Measurements from ENCODE around the gene CCT7. TPM values are rescaled to one million over a fixed set of nuclear protein-coding genes. Genes with fewer than 3 reads are reported as not detected.

The CCT7 gene
- total and polyA plus RNA-seq, 10 of the 15 experiments (the other 5 are each of a cell fraction or from before 2014, with no cell fraction given), result 206 to 598 (median 486) TPM

DNA sequence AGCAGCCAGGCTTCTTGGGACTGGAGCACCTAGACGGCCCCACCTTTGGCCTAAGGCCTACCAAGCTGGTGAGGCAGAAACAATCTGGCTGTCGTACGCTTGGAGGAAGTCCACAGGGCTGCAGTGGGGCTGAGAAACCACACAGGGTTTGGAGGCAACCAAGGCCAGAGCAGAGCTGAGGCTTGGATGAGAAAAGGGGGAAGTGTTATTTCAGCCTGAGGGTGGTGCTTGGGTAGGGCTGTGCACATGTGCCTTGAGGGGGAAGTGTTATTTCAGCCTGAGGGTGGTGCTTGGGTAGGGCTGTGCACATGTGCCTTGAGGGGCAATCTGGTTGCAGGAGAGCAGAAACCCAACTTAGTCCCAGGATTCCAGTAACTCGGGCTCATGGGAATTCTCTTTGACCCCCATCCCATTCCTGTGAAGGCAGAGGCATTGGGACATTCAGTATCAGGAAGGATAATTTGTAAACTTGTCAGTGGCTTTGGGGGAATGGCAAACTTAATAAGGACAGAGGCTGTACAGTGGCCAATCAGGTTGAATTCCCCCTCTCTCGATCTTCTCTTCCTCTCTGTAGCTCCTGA, 51.1 kb downstream of the CCT7 start (continued):
- TF ChIP-seq, protein P1, sequence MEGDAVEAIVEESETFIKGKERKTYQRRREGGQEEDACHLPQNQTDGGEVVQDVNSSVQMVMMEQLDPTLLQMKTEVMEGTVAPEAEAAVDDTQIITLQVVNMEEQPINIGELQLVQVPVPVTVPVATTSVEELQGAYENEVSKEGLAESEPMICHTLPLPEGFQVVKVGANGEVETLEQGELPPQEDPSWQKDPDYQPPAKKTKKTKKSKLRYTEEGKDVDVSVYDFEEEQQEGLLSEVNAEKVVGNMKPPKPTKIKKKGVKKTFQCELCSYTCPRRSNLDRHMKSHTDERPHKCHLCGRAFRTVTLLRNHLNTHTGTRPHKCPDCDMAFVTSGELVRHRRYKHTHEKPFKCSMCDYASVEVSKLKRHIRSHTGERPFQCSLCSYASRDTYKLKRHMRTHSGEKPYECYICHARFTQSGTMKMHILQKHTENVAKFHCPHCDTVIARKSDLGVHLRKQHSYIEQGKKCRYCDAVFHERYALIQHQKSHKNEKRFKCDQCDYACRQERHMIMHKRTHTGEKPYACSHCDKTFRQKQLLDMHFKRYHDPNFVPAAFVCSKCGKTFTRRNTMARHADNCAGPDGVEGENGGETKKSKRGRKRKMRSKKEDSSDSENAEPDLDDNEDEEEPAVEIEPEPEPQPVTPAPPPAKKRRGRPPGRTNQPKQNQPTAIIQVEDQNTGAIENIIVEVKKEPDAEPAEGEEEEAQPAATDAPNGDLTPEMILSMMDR (IDR thresholded peaks at IDR 0.05 in 2 of 3, conservative IDR thresholded peaks at IDR 0.05 in 1 of 3; ENCODE audit: control insufficient read depth in 2 of 3, extremely low read depth in 1 of 3, insufficient read depth in 1 of 3, low read depth in 3 of 3, low read length in 3 of 3), result no peak
- no peak for TF ChIP-seq BACH1 (IDR thresholded peaks at IDR 0.05; ENCODE audit: borderline replicate concordance)
- TF ChIP-seq, protein P2, sequence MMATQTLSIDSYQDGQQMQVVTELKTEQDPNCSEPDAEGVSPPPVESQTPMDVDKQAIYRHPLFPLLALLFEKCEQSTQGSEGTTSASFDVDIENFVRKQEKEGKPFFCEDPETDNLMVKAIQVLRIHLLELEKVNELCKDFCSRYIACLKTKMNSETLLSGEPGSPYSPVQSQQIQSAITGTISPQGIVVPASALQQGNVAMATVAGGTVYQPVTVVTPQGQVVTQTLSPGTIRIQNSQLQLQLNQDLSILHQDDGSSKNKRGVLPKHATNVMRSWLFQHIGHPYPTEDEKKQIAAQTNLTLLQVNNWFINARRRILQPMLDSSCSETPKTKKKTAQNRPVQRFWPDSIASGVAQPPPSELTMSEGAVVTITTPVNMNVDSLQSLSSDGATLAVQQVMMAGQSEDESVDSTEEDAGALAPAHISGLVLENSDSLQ (IDR thresholded peaks at IDR 0.05), result no peak
- no peak for TF ChIP-seq STAT3 (IDR thresholded peaks at IDR 0.05; ENCODE audit: low read depth, low read length)
- no peak for TF ChIP-seq ZNF592 (IDR thresholded peaks at IDR 0.05)
- peak; percentile 86 for TF ChIP-seq SPI1 (IDR thresholded peaks at IDR 0.05; ENCODE audit: borderline replicate concordance, insufficient read depth, low read depth, low read length)
- TF ChIP-seq RCOR1 (conservative IDR thresholded peaks at IDR 0.05; ENCODE audit: low read depth, low read length), result no peak
- no peak for TF ChIP-seq PAX5 (IDR thresholded peaks at IDR 0.05; ENCODE audit: borderline replicate concordance, low read depth, low read length)
- no peak for TF ChIP-seq YBX1 (IDR thresholded peaks at IDR 0.05)
- TF ChIP-seq STAT1 (conservative IDR thresholded peaks at IDR 0.05), result no peak
- TF ChIP-seq, protein P3, sequence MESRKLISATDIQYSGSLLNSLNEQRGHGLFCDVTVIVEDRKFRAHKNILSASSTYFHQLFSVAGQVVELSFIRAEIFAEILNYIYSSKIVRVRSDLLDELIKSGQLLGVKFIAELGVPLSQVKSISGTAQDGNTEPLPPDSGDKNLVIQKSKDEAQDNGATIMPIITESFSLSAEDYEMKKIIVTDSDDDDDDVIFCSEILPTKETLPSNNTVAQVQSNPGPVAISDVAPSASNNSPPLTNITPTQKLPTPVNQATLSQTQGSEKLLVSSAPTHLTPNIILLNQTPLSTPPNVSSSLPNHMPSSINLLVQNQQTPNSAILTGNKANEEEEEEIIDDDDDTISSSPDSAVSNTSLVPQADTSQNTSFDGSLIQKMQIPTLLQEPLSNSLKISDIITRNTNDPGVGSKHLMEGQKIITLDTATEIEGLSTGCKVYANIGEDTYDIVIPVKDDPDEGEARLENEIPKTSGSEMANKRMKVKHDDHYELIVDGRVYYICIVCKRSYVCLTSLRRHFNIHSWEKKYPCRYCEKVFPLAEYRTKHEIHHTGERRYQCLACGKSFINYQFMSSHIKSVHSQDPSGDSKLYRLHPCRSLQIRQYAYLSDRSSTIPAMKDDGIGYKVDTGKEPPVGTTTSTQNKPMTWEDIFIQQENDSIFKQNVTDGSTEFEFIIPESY (IDR thresholded peaks at IDR 0.05), result no peak
- TF ChIP-seq DPF2 (IDR thresholded peaks at IDR 0.05), result no peak
- no peak for TF ChIP-seq ZBTB11 (CRISPR knock-in tag; IDR thresholded peaks at IDR 0.05)
- TF ChIP-seq IKZF2 (IDR thresholded peaks at IDR 0.05), result no peak; a peak in 2 of 4 replicates
- peak; percentile 37; the same call in 1 of the 2 replicates for TF ChIP-seq RAD51 (IDR thresholded peaks at IDR 0.05)
- TF ChIP-seq SUZ12 (IDR thresholded peaks at IDR 0.05; ENCODE audit: unreplicated experiment), result no peak
- TF ChIP-seq ZNF217 (IDR thresholded peaks at IDR 0.05), result no peak
- TF ChIP-seq CREB1 (IDR thresholded peaks at IDR 0.05; ENCODE audit: low read depth), result no peak
